Liver (tissue), 3 donors: Measurements from ENCODE around the gene KDM4C.

Experiments
- ATF3 ChIP-seq: IDR thresholded peaks from 2 replicates; pipeline ENCODE4 v1.6.1; 2016; ENCODE audit warnings: antibody characterized with exemption
- CTCF ChIP-seq: fragments of 150-350 bp; IDR thresholded peaks from 2 replicates; pipeline ENCODE4 v1.5.1; 2017; ENCODE audit warnings: improper control_type of control experiment, low read depth, low read length; ENCODE audit not compliant: missing input control
- EGR1 ChIP-seq, 2 donors: IDR thresholded peaks; 2 replicates each; pipeline ENCODE4 v1.6.1; 2016 to 2018; ENCODE audit warnings: antibody characterized with exemption in 2 of 2, low read depth in 2 of 2
- GABPA ChIP-seq, 2 donors: IDR thresholded peaks in 1 of 2; conservative IDR thresholded peaks in 1 of 2; 2 replicates each; pipeline ENCODE4 v1.6.1; 2016; ENCODE audit warnings: antibody characterized with exemption in 2 of 2, mild to moderate bottlenecking in 1 of 2, moderate library complexity in 1 of 2
- HNF4A ChIP-seq, 2 donors: conservative IDR thresholded peaks; 2 replicates each; pipeline ENCODE4 v1.6.1; 2016; ENCODE audit warnings: antibody characterized with exemption in 2 of 2, mild to moderate bottlenecking in 2 of 2
- JUND ChIP-seq, 2 donors: IDR thresholded peaks; 2 replicates each; pipeline ENCODE4 v1.6.1; 2016; ENCODE audit warnings: antibody characterized with exemption in 2 of 2
- MAX ChIP-seq: IDR thresholded peaks from 2 replicates; pipeline ENCODE4 v1.6.1; 2016; ENCODE audit warnings: antibody characterized with exemption
- RAD21 ChIP-seq, 2 donors: IDR thresholded peaks; 2 replicates each; pipeline ENCODE4 v1.6.1; 2016; ENCODE audit warnings: antibody characterized with exemption in 2 of 2, mild to moderate bottlenecking in 2 of 2
- REST ChIP-seq: IDR thresholded peaks from 2 replicates; pipeline ENCODE4 v1.6.1; 2016; ENCODE audit warnings: antibody characterized with exemption, mild to moderate bottlenecking
- TAF1 ChIP-seq: conservative IDR thresholded peaks from 2 replicates; pipeline ENCODE4 v1.6.1; 2016; ENCODE audit warnings: antibody characterized with exemption, mild to moderate bottlenecking
- YY1 ChIP-seq: IDR thresholded peaks from 2 replicates; pipeline ENCODE4 v1.6.1; 2016; ENCODE audit warnings: antibody characterized with exemption, mild to moderate bottlenecking
- ZBTB33 ChIP-seq: IDR thresholded peaks from 2 replicates; pipeline ENCODE4 v1.6.1; 2016; ENCODE audit warnings: antibody characterized with exemption
- donor health status: healthy.
- donor health status: healthy.

GRCh38 chr9:6782981-6783380 lies 25.2 kb downstream of the KDM4C start:
- TF ChIP-seq CTCF (no peak), TAF1 (no peak), RAD21 (IDR thresholded peaks at IDR 0.05) (no peak), JUND (IDR thresholded peaks at IDR 0.05) (no peak), YY1 (no peak), REST (no peak), MAX (no peak), ATF3 (no peak), ZBTB33 (no peak), GABPA (IDR thresholded peaks at IDR 0.05 in 1 of 2, conservative IDR thresholded peaks at IDR 0.05 in 1 of 2) (no peak), EGR1 (IDR thresholded peaks at IDR 0.05; ENCODE audit: low read depth in 2 of 2) (no peak), HNF4A (conservative IDR thresholded peaks at IDR 0.05) (no peak)
